GM12801 (cell line): ENCODE data around the gene PPP2R5C.

Experiments used
- TF ChIP-seq, protein P1 (sequence below): IDR thresholded peaks from one replicate; pipeline ENCODE4 v1.5.1; 2011; ENCODE audit warnings: control low read depth; ENCODE audit not compliant: insufficient read length; ENCODE audit errors: extremely low read depth

PPP2R5C gene

DNA sequence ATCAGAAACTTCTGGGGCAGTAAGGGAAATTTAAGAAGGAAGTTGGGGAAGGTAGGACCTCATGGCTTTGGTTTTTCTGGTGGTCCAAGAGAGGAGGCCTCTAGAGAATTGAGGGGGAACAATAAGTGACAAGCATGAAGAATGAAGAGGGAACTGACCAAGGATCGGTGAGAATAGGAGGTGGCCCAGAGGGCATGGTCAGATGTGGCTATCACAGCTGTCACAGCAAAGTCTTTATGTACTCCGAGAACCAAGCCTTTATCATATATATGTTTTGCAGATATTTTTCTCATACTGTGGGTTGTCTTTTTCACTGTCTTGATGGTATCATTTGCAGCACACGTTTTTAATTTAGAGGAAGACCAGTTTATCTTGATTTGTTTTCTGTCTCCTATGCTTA is 64.3 kb downstream of the PPP2R5C start:
- TF ChIP-seq, protein P1, sequence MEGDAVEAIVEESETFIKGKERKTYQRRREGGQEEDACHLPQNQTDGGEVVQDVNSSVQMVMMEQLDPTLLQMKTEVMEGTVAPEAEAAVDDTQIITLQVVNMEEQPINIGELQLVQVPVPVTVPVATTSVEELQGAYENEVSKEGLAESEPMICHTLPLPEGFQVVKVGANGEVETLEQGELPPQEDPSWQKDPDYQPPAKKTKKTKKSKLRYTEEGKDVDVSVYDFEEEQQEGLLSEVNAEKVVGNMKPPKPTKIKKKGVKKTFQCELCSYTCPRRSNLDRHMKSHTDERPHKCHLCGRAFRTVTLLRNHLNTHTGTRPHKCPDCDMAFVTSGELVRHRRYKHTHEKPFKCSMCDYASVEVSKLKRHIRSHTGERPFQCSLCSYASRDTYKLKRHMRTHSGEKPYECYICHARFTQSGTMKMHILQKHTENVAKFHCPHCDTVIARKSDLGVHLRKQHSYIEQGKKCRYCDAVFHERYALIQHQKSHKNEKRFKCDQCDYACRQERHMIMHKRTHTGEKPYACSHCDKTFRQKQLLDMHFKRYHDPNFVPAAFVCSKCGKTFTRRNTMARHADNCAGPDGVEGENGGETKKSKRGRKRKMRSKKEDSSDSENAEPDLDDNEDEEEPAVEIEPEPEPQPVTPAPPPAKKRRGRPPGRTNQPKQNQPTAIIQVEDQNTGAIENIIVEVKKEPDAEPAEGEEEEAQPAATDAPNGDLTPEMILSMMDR = no peak

DNA sequence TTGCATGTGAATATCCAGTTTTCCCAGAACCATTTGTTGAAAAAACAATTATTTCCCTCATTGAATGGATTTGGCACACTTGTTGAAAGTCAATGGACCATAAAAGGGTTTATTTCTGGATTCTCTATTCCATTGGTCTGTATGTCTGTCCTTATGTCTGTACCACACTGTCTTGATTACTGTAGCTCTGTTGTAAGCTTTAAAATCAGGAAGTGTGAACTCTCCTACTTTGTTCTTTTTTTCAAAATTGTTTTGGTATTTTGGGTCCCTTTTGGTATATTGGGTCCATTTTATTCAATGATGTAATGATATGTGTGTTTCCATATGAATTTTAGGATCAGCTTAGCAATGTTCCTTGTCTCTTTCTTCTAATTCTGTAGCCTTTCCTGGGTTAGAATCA is 64.8 kb downstream of the PPP2R5C start:
- TF ChIP-seq, protein P1 = no peak

DNA sequence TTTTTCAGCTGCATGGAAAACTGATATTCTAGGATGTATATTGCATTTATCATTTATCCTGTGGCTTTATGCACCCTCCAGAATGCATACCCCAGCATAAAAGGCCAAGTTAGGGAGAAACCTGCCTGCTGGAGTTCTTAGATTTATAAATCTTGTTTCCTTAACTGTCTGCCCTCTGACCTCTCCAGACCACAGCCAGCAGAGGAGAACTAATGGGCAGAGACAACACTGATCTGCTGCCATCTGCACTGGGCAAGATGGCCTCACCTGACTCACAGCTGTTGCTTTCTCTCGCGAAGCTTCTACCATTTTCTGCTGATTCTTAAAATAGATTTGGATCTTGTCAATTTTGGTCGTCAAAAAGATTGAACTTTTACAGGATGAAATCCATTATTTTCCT is 65.8 kb downstream of the PPP2R5C start:
- TF ChIP-seq, protein P1 = no peak

DNA sequence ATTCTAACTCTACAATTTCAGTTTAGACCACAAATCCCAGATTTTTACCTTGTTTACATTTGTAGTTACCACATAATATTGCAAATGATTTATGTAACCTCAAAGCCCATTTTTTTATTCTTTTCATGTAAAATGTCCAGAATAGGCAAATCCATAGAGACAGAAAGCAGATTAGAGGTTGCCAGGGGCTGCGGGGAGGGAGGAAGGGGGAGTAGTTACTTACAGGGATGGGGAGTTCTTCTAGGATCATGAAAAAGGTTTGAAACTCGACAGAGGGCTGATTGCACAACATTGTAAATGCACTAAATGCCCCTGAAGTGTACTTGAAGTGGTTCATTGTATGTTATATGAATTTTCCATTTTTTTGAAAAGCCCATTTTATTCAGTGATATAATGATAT is 66.5 kb downstream of the PPP2R5C start:
- TF ChIP-seq, protein P1 = no peak

DNA sequence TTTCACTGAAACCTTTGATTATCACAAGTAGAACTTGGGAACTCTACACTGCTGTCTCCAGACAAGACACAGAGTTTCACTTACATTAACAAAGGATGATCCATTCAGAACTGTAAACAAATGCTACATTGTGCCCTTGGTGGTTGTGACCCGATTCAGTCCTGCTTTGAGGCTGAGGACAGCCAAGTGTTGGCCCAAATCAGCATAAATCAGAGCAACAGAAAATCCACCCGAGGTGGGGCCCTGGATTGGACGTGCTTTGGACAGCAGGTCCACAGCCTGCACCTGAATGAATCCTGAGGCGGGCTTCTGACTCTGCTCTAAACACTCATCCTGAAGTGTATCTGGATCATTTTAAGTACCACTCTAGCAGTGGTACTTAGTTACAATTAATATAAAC is 68.8 kb downstream of the PPP2R5C start:
- TF ChIP-seq, protein P1 = no peak

DNA sequence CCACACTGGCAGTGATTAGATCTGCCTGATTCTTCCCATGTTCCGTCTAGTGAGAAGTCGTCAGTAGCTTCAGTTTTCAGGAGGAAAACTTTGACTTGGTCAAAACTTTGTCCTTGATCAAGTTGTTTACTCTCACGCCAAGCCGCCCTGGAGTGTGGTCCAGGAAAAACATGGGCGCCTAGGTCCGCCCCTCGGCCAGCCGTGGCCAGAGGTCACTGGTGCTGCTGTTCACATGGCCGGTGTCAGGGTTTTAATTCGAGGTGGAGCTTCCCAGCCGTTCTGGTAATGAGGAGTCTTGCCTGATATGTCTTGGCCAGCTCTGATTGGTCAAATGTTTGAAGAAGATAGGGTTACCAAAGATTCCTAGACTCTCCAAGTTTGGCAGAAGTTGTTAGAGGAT is 71.5 kb downstream of the PPP2R5C start:
- TF ChIP-seq, protein P1 = no peak

DNA sequence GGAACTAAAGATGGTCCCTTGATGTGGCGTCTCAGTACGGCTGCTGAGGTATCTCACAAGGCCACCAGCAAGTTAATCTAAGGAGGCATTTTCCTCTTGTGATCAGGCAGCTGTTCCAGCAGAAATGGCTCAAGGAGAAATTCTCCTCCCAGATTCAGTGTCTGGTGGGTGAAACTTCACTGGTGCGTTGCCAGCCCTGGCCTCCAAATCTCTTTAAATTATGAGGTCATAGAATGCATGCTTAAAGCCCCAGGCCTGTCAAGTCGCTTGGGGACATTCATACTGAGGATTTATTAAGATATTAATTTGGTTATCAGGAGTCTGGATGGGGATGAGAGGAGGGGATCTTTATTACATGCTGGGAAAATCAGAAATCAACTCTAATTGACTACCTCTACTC is 72.9 kb downstream of the PPP2R5C start:
- TF ChIP-seq, protein P1 = no peak
